Psoas muscle (tissue), 8 donors: ENCODE results near the gene FAM120B. TPM values are rescaled to one million over a fixed set of nuclear protein-coding genes. Genes with fewer than 3 reads are reported as not detected.

Source experiments
- ATAC-seq, 4 donors: fragments of 200-7000 bp; cut with Tn5 transposase; one replicate each; pipeline ENCODE4 v1.9.1; 2020; ENCODE audit warnings: moderate library complexity in 3 of 4, mild to moderate bottlenecking in 2 of 4
- DNase-seq, 2 donors: peaks; one replicate each; pipeline ENCODE4 v3.0.0-alpha.2; 2020
- H3K27ac ChIP-seq: fragments of 200-600 bp; one replicate; pipeline ENCODE4 v1.8.0; 2022
- H3K27me3 ChIP-seq, 3 donors: fragments of 200-600 bp in 1 of 3; one replicate each; pipeline versions ENCODE4 v1.6.1 to v1.8.0; 2013 to 2022; ENCODE audit warnings: low read length in 2 of 3, mild to moderate bottlenecking in 2 of 3, moderate library complexity in 1 of 3; ENCODE audit not compliant: insufficient read depth in 3 of 3
- H3K36me3 ChIP-seq, 2 donors: fragments of 200-600 bp in 1 of 2; one replicate each; pipeline versions ENCODE4 v1.6.1 to v1.8.0; 2013 to 2022; ENCODE audit warnings: low read depth in 1 of 2, mild to moderate bottlenecking in 1 of 2, moderate library complexity in 1 of 2; ENCODE audit not compliant: insufficient read depth in 1 of 2
- H3K4me1 ChIP-seq: fragments of 200-600 bp; one replicate; pipeline ENCODE4 v1.8.0; 2022
- H3K4me3 ChIP-seq: fragments of 200-600 bp; one replicate; pipeline ENCODE4 v1.8.0; 2022; ENCODE audit warnings: mild to moderate bottlenecking
- H3K9me3 ChIP-seq: fragments of 200-600 bp; one replicate; pipeline ENCODE4 v1.8.0; 2022
- CTCF ChIP-seq: fragments of 200-600 bp; IDR thresholded peaks from one replicate; pipeline ENCODE4 v1.8.0; 2022; ENCODE audit warnings: antibody characterized with exemption
- WGBS, 3 donors: extraction: QIAGEN DNeasy Blood & Tissue Kit; methylation state at CpG; one replicate each; pipeline versions ENCODE4 v1.1.6 to v1.1.7; 2013; 5-methylcytosine and 5-hydroxymethylcytosine counted together
- intact Hi-C, 2 donors: fragments of 100-400 bp; cut with DNase I; formaldehyde crosslinking; loops; one replicate each; pipeline versions ENCODE4 v1.11.0 to v1.14.2; 2022
- polyA plus RNA-seq, 3 donors: library from polyadenylated mRNA; stranded (reverse); fragments of 200-250 nt; gene quantifications; one replicate each; pipeline ENCODE4 v1.2.3, GENCODE V29; 2013
- total RNA-seq, 4 donors: library from RNA; stranded (reverse); fragmentation: NEBNext Ultra II Directional in 2 of 4; extraction: Animal tissue kit (Norgen Biotek cat#: 25700) in 2 of 4; gene quantifications; one replicate each; pipeline versions ENCODE4 v1.2.1 to v1.2.4, GENCODE V29; 2021 to 2023
- donor health status: healthy with polysubstance abuse.
- donor health status: DM: no; HTN: no; CAD: no; lungs with moderate emphysema.
- donor health status: Bipolar disorder and iron deficiency.
- donor health status: healthy.
- donor health status: DM: yes; HTN: yes; CAD: no.
- donor health status: DM: no; HTN: no; CAD: no.
- donor health status: DM: no; HTN: no; CAD: no.
- donor health status: DM: yes; HTN: yes; CAD: no.

FAM120B gene
- total and polyA plus RNA-seq, 7 donors: 9.2 to 24.2 (median 19.4) TPM

GRCh38 chr6:170301184-170301583 lies 5.4 kb upstream of the FAM120B start:
- no peak for DNase-seq
- H3K4me1 ChIP-seq: peaks cover 6% of the 10 kb centered on the region
- H3K9me3 ChIP-seq: no peaks in the 10 kb centered on the region
- H3K27me3 ChIP-seq: peaks cover 0 to 19% (median 7%) of the 10 kb centered on the region in 3 donors
- WGBS, 3 donors: 98 to 100% (median 100%) methylated on average over 1 of the region's 1 CpG
- TF ChIP-seq CTCF: no peak
- intact Hi-C loops: loop anchor here in 1 of 2 donors (10.0 kb wide), 1 partner anchor 224 kb away; no protein-coding TSS in a partner anchor
- H3K27ac ChIP-seq: no peak overlapping the region
- H3K36me3 ChIP-seq: no peaks in the 10 kb centered on the region
- H3K4me3 ChIP-seq: no peak overlapping the region
- no peak for ATAC-seq

- H3K36me3 ChIP-seq: peaks cover 0 to 6% of the 10 kb centered on the region in 2 donors
- no peaks in the 10 kb centered on the region for H3K27me3 ChIP-seq
- peak overlapping the region; percentile 96 for H3K4me3 ChIP-seq
- WGBS, 3 donors: 8 to 12% (median 10%) methylated on average over 22 to 29 of the region's 29 CpGs
- ATAC-seq (no peak), DNase-seq (no peak)
- H3K9me3 ChIP-seq: no peaks in the 10 kb centered on the region
- peaks cover 33% of the 10 kb centered on the region for H3K4me1 ChIP-seq
- intact Hi-C loops: loop anchor here in 1 of 2 donors (10.0 kb wide), 1 partner anchor 219 kb away; no protein-coding TSS in a partner anchor
- peak overlapping the region; percentile 97 for H3K27ac ChIP-seq
- TF ChIP-seq CTCF: no peak
Observed at GRCh38 chr6:170305805-170306323, 694 bp upstream of the FAM120B start.

- H3K27ac ChIP-seq: peak overlapping the region; percentile 97
- WGBS, 3 donors: 2 to 6% (median 4%) methylated on average over 15 of the region's 15 CpGs
- peak overlapping the region; percentile 96 for H3K4me3 ChIP-seq
- H3K9me3 ChIP-seq: no peaks in the 10 kb centered on the region
- ATAC-seq: peak in 1 of 4 donors; percentile 31
- intact Hi-C loops: loop anchor here in 1 of 2 donors (10.0 kb wide), 1 partner anchor 218 kb away; no protein-coding TSS in a partner anchor
- DNase-seq: no peak
- peaks cover 38% of the 10 kb centered on the region for H3K4me1 ChIP-seq
- peaks cover 0 to 10% of the 10 kb centered on the region in 2 donors for H3K36me3 ChIP-seq
- no peak for TF ChIP-seq CTCF
- H3K27me3 ChIP-seq: no peaks in the 10 kb centered on the region
Observed at GRCh38 chr6:170307080-170307545, 555 bp downstream of the FAM120B start.

GRCh38 chr6:170308761-170309160 lies 2.2 kb downstream of the FAM120B start:
- peaks cover 0 to 10% of the 10 kb centered on the region in 2 donors for H3K36me3 ChIP-seq
- intact Hi-C loops: loop anchor here in 1 of 2 donors (10.0 kb wide), 1 partner anchor 216 kb away; no protein-coding TSS in a partner anchor

More at GRCh38 chr6:170308761-170309160, 2.2 kb downstream of the FAM120B start:
- ATAC-seq: no peak
- no peak for DNase-seq
- peaks cover 51% of the 10 kb centered on the region for H3K4me1 ChIP-seq
- WGBS, 3 donors: 90 to 96% (median 95%) methylated on average over 1 of the region's 1 CpG
- no peak overlapping the region for H3K27ac ChIP-seq
- TF ChIP-seq CTCF: no peak
- no peaks in the 10 kb centered on the region for H3K27me3 ChIP-seq
- no peaks in the 10 kb centered on the region for H3K9me3 ChIP-seq
- peak overlapping the region; percentile 96 for H3K4me3 ChIP-seq
